GM23338 (cell line): ENCODE results near the gene FAM156B.

Experiments
- CREB1 ChIP-seq: fragments of 250-450 bp; sonication (Bioruptor Pico); IDR thresholded peaks from 2 replicates; pipeline ENCODE4 v1.5.0; 2020; ENCODE audit warnings: low read depth, mild to moderate bottlenecking, moderate library complexity
- CTCF ChIP-seq, 2 experiments: fragments of 200-600 bp in 1 of 2; sonication (generic) in 1 of 2; conservative IDR thresholded peaks; 2 replicates each; pipeline versions ENCODE4 v1.5.1 to v1.6.1; 2016 to 2017; ENCODE audit warnings: antibody characterized with exemption in 2 of 2, low read depth in 2 of 2, mild to moderate bottlenecking in 2 of 2, moderate library complexity in 1 of 2
- EZH2 ChIP-seq: fragments of 200-600 bp; sonication (generic); IDR thresholded peaks from one replicate; pipeline ENCODE4 v1.8.0; 2017; ENCODE audit warnings: antibody characterized with exemption, mild to moderate bottlenecking, low read depth; ENCODE audit not compliant: unreplicated experiment
- EZH2phosphoT487 ChIP-seq: fragments of 200-600 bp; sonication (generic); IDR thresholded peaks from one replicate; pipeline ENCODE4 v1.8.1; 2018; ENCODE audit warnings: antibody characterized with exemption; ENCODE audit not compliant: unreplicated experiment
- NANOG ChIP-seq: IDR thresholded peaks from 2 replicates; pipeline ENCODE4 v1.6.1; 2016; ENCODE audit warnings: antibody characterized with exemption, borderline replicate concordance
- POLR2AphosphoS5 ChIP-seq: IDR thresholded peaks from 2 replicates; pipeline ENCODE4 v1.6.1; 2016; ENCODE audit warnings: antibody characterized with exemption, low read depth
- REST ChIP-seq: IDR thresholded peaks from one replicate; pipeline ENCODE4 v1.6.1; 2018; ENCODE audit warnings: antibody characterized with exemption; ENCODE audit not compliant: unreplicated experiment
- TF ChIP-seq, protein P1 (sequence below): fragments of 250-450 bp; sonication (Bioruptor Pico); IDR thresholded peaks from 2 replicates; pipeline ENCODE4 v1.5.0; 2020; ENCODE audit warnings: mild to moderate bottlenecking, moderate library complexity

GRCh38 chrX:52852110-52852860, 44.8 kb upstream of the FAM156B start:
- TF ChIP-seq CTCF (conservative IDR thresholded peaks at IDR 0.05; ENCODE audit: low read depth in 2 of 2) (no peak), REST (no peak), EZH2 (no peak), POLR2AphosphoS5 (no peak), EZH2phosphoT487 (no peak), NANOG (no peak), CREB1 (CRISPR knock-in tag) (no peak)
- TF ChIP-seq, protein P1, sequence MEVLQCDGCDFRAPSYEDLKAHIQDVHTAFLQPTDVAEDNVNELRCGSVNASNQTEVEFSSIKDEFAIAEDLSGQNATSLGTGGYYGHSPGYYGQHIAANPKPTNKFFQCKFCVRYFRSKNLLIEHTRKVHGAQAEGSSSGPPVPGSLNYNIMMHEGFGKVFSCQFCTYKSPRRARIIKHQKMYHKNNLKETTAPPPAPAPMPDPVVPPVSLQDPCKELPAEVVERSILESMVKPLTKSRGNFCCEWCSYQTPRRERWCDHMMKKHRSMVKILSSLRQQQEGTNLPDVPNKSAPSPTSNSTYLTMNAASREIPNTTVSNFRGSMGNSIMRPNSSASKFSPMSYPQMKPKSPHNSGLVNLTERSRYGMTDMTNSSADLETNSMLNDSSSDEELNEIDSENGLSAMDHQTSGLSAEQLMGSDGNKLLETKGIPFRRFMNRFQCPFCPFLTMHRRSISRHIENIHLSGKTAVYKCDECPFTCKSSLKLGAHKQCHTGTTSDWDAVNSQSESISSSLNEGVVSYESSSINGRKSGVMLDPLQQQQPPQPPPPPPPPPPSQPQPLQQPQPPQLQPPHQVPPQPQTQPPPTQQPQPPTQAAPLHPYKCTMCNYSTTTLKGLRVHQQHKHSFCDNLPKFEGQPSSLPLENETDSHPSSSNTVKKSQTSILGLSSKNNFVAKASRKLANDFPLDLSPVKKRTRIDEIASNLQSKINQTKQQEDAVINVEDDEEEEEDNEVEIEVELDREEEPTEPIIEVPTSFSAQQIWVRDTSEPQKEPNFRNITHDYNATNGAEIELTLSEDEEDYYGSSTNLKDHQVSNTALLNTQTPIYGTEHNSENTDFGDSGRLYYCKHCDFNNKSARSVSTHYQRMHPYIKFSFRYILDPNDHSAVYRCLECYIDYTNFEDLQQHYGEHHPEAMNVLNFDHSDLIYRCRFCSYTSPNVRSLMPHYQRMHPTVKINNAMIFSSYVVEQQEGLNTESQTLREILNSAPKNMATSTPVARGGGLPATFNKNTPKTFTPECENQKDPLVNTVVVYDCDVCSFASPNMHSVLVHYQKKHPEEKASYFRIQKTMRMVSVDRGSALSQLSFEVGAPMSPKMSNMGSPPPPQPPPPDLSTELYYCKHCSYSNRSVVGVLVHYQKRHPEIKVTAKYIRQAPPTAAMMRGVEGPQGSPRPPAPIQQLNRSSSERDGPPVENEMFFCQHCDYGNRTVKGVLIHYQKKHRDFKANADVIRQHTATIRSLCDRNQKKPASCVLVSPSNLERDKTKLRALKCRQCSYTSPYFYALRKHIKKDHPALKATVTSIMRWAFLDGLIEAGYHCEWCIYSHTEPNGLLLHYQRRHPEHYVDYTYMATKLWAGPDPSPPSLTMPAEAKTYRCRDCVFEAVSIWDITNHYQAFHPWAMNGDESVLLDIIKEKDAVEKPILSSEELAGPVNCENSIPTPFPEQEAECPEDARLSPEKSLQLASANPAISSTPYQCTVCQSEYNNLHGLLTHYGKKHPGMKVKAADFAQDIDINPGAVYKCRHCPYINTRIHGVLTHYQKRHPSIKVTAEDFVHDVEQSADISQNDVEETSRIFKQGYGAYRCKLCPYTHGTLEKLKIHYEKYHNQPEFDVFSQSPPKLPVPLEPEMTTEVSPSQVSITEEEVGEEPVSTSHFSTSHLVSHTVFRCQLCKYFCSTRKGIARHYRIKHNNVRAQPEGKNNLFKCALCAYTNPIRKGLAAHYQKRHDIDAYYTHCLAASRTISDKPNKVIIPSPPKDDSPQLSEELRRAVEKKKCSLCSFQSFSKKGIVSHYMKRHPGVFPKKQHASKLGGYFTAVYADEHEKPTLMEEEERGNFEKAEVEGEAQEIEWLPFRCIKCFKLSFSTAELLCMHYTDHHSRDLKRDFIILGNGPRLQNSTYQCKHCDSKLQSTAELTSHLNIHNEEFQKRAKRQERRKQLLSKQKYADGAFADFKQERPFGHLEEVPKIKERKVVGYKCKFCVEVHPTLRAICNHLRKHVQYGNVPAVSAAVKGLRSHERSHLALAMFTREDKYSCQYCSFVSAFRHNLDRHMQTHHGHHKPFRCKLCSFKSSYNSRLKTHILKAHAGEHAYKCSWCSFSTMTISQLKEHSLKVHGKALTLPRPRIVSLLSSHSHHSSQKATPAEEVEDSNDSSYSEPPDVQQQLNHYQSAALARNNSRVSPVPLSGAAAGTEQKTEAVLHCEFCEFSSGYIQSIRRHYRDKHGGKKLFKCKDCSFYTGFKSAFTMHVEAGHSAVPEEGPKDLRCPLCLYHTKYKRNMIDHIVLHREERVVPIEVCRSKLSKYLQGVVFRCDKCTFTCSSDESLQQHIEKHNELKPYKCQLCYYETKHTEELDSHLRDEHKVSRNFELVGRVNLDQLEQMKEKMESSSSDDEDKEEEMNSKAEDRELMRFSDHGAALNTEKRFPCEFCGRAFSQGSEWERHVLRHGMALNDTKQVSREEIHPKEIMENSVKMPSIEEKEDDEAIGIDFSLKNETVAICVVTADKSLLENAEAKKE (CRISPR knock-in tag) = no peak
